SK-N-SH (cell line): ENCODE results near the gene PDCL2.

Source experiments
- EP300 ChIP-seq, 2 experiments: IDR thresholded peaks; 2 replicates each; pipeline versions ENCODE4 v1.4.0 to v1.6.1; 2012; ENCODE audit warnings: borderline replicate concordance in 1 of 2, low read depth in 1 of 2, low read length in 1 of 2
- EZH2phosphoT487 ChIP-seq: fragments of 200-600 bp; sonication (generic); IDR thresholded peaks from 2 replicates; pipeline ENCODE4 v1.6.1; 2017; ENCODE audit warnings: low read depth, mixed run types, mild to moderate bottlenecking, antibody characterized with exemption, moderate library complexity, borderline replicate concordance
- GABPA ChIP-seq: IDR thresholded peaks from 2 replicates; pipeline ENCODE4 v1.4.0; 2012; ENCODE audit warnings: low read depth, mild to moderate bottlenecking
- POLR2AphosphoS5 ChIP-seq: IDR thresholded peaks from 2 replicates; pipeline ENCODE4 v1.6.1; 2012; ENCODE audit warnings: low read depth, low read length
- RAD21 ChIP-seq: IDR thresholded peaks from 2 replicates; pipeline ENCODE4 v1.6.1; 2012; ENCODE audit warnings: mild to moderate bottlenecking, low read length
- RFX5 ChIP-seq: IDR thresholded peaks from 2 replicates; pipeline ENCODE4 v1.6.1; 2012; ENCODE audit warnings: mild to moderate bottlenecking, improper control_type of control experiment, low read length
- TAF1 ChIP-seq: IDR thresholded peaks from 2 replicates; pipeline ENCODE4 v1.6.1; 2012; ENCODE audit warnings: low read depth, mild to moderate bottlenecking, low read length, moderate library complexity, borderline replicate concordance
- YY1 ChIP-seq: IDR thresholded peaks from 2 replicates; pipeline ENCODE4 v1.4.0; 2012; ENCODE audit warnings: low read depth, mild to moderate bottlenecking
- TF ChIP-seq, protein P1 (sequence below): fragments of 200-600 bp; sonication (generic); IDR thresholded peaks from 2 replicates; pipeline ENCODE4 v1.6.1; 2017; ENCODE audit warnings: antibody characterized with exemption, mild to moderate bottlenecking, moderate library complexity
- TF ChIP-seq, protein P2 (sequence below): fragments of 150-350 bp; IDR thresholded peaks from 2 replicates; pipeline ENCODE4 v1.6.1; 2016; ENCODE audit warnings: mild to moderate bottlenecking, low read depth, low read length
- TF ChIP-seq, protein P3 (sequence below): IDR thresholded peaks from 2 replicates; pipeline ENCODE4 v1.4.0; 2012; ENCODE audit warnings: low read depth
- TF ChIP-seq, protein P4 (sequence below): IDR thresholded peaks from 2 replicates; pipeline ENCODE4 v1.4.0; 2012; ENCODE audit warnings: low read depth, borderline replicate concordance

DNA sequence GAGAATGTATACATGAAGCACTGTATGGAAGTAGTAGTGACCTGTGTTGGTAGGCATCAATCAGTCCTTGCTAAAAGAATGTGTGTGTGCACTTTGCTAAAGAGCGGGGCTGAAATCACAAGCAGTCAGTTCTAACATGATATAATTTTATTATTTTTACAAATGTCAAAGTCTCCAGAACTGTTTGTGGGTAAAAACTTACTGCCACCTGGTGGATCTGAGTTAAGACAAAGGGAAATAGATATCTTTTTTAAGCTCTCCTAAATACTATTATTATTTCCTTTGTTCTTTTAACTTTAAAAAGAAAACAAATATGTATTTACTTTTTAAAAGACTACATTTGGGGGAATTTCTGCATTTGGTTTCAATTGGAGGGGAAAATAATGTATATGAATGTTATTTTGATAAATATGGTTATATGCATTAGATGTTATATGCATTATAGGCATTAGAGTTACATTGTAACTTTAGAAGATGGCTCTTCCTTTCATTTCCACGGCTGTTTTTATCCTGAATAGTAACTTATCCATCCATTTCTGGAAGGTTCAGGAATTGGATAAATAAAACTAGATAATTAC is 37.5 kb downstream of the PDCL2 start:
- TF ChIP-seq, protein P1, sequence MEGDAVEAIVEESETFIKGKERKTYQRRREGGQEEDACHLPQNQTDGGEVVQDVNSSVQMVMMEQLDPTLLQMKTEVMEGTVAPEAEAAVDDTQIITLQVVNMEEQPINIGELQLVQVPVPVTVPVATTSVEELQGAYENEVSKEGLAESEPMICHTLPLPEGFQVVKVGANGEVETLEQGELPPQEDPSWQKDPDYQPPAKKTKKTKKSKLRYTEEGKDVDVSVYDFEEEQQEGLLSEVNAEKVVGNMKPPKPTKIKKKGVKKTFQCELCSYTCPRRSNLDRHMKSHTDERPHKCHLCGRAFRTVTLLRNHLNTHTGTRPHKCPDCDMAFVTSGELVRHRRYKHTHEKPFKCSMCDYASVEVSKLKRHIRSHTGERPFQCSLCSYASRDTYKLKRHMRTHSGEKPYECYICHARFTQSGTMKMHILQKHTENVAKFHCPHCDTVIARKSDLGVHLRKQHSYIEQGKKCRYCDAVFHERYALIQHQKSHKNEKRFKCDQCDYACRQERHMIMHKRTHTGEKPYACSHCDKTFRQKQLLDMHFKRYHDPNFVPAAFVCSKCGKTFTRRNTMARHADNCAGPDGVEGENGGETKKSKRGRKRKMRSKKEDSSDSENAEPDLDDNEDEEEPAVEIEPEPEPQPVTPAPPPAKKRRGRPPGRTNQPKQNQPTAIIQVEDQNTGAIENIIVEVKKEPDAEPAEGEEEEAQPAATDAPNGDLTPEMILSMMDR = peak; percentile 69
- TF ChIP-seq EZH2phosphoT487 = no peak
- no peak for TF ChIP-seq TAF1
- TF ChIP-seq, protein P2, sequence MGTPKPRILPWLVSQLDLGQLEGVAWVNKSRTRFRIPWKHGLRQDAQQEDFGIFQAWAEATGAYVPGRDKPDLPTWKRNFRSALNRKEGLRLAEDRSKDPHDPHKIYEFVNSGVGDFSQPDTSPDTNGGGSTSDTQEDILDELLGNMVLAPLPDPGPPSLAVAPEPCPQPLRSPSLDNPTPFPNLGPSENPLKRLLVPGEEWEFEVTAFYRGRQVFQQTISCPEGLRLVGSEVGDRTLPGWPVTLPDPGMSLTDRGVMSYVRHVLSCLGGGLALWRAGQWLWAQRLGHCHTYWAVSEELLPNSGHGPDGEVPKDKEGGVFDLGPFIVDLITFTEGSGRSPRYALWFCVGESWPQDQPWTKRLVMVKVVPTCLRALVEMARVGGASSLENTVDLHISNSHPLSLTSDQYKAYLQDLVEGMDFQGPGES = no peak
- TF ChIP-seq EP300 (IDR thresholded peaks at IDR 0.05; ENCODE audit: borderline replicate concordance in 1 of 2, low read depth in 1 of 2, low read length in 1 of 2) = no peak
- TF ChIP-seq POLR2AphosphoS5 = no peak
- TF ChIP-seq, protein P3, sequence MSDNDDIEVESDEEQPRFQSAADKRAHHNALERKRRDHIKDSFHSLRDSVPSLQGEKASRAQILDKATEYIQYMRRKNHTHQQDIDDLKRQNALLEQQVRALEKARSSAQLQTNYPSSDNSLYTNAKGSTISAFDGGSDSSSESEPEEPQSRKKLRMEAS = no peak
- TF ChIP-seq, protein P4, sequence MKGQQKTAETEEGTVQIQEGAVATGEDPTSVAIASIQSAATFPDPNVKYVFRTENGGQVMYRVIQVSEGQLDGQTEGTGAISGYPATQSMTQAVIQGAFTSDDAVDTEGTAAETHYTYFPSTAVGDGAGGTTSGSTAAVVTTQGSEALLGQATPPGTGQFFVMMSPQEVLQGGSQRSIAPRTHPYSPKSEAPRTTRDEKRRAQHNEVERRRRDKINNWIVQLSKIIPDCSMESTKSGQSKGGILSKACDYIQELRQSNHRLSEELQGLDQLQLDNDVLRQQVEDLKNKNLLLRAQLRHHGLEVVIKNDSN = no peak
- peak; percentile 70 for TF ChIP-seq RAD21
- TF ChIP-seq YY1 = no peak
- no peak for TF ChIP-seq RFX5
- no peak for TF ChIP-seq GABPA
